HPDE6-E6E7 (cell line): ENCODE measurements around the gene CTNND2.

ENCODE experiments used
- DNase-seq: peaks from one replicate; pipeline ENCODE4 v3.0.0; 2011; ENCODE audit warnings: missing footprints; ENCODE audit errors: extremely low spot score

Gene CTNND2

DNA sequence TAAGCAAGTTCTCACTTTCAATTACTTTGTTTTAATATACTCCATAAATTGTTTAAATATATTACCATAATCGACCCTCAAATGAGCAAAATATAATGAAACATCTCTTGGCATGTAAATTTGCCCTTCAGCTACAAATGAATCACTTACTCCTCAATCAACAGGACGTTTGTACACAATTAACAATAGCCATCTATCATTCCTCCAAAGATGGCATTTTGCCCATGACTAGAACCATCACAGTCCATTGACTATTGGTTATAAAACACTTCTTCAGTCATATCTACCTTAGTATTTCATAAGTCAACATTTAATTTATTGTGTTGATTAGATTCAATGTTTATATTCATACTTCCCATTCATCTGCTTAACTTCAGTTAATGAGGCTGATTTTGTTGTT is 127.2 kb downstream of the CTNND2 start:
- DNase-seq, result no peak

- no peak for DNase-seq
Measured at GRCh38 chr5:11770310-11770709, 133.9 kb downstream of the CTNND2 start.

GRCh38 chr5:11760934-11761603 is 143.2 kb downstream of the CTNND2 start:
- DNase-seq, result no peak

DNA sequence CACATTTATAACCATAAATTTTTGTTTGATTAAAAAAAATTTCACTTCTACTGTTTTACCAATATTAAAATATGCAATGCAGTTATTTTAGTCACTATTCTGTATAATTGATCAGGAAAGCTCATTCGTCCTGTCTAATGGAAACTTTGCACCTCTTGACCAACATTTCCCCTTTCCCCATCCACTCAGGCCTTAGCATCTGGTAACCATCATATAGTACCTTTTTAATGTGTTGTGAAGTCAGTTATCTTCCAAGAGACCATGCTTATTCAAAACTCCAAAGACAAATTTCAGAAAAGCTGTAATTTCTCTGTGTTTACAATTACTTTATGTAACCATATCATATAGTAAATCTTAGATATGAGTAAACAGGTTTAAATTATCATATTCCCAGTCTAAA is 145.9 kb downstream of the CTNND2 start:
- DNase-seq, result no peak

GRCh38 chr5:11757661-11758060 is 146.6 kb downstream of the CTNND2 start:
- DNase-seq, result no peak

DNA sequence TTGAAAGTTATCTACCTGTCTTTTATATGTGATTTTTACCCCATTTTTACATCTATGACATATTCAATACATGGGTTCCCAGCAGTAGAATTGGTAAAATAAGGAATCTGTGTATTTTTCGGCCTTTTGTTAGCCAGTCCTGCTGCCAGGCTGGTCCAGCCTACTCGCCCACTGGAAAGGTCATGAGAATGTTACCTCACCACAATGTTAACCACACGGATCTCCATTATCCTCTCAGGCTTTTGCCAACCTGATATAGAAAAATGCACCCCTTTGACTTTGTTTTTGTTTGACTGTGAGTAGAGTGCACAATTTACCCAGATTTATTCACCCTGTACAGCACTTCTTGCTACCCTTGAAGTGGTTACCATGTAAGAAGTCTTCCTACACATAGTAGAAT is 167.2 kb downstream of the CTNND2 start:
- no peak for DNase-seq

DNA sequence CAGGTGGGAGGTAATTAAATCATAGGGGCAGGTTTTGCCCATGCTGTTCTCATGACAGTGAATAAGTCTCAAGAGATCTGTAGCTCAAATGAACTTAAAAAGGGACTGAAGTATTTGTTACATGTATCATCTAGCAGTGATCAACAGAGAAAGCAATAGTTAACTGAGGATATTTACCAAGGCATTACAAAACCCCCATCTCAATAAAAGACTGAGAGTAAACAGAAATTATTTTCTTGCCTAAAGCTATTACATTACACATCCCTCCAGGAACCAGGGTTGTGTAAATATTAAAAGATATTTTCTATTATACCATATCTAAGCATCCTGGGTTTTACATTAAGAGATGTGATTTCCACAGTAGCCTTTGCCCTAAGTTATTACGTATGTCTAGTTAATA is 169.9 kb downstream of the CTNND2 start:
- no peak for DNase-seq

GRCh38 chr5:11733840-11734192 is 170.4 kb downstream of the CTNND2 start:
- DNase-seq, result no peak

GRCh38 chr5:11733185-11733839 is 170.9 kb downstream of the CTNND2 start:
- DNase-seq, result no peak

- DNase-seq, result peak; percentile 2
Measured at GRCh38 chr5:11724940-11725339, 179.3 kb downstream of the CTNND2 start.

- DNase-seq, result peak; percentile 11
Measured at GRCh38 chr5:11719888-11720481, 184.3 kb downstream of the CTNND2 start.

GRCh38 chr5:11715461-11716196 is 188.6 kb downstream of the CTNND2 start:
- no peak for DNase-seq

- DNase-seq, result no peak
Measured at GRCh38 chr5:11711932-11712331, 192.3 kb downstream of the CTNND2 start.

DNA sequence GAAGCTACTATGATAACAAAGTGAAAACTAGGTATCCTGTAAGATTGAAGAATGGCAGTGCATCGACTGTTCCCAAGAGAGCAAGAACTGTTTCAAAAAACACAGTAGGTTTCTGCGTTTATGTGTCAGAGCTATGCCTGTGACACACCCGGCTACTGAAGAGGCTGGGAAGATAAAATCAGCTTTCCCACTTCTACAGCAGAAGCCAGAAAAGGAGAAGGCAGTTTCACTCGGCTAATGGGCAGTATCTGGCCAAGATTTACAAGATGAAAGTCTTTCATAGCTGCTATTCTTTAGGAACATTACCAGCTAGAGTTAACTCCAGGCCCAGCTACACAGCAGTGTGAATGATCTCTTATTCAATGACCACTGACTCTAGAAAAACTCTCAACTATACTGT is 195.2 kb downstream of the CTNND2 start:
- no peak for DNase-seq

DNA sequence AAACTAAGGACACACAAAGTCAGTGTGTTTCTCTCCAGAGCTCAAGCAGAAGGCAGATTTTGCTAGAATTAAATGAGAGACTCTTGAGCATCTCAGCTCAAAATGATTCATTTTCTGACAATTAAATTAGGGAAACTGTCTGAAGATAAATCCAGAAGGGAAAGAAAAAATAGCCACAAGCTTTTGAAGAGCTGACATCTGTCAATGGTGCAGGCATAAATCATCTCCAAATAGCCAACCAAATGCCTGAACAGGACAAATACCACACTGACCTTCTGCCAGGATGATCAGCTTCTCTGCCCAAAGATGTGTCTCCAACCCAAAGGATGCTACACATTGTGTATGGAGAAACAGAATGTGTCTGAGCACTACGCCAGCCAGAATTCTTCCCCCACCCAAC is 199.3 kb downstream of the CTNND2 start:
- DNase-seq, result no peak

DNA sequence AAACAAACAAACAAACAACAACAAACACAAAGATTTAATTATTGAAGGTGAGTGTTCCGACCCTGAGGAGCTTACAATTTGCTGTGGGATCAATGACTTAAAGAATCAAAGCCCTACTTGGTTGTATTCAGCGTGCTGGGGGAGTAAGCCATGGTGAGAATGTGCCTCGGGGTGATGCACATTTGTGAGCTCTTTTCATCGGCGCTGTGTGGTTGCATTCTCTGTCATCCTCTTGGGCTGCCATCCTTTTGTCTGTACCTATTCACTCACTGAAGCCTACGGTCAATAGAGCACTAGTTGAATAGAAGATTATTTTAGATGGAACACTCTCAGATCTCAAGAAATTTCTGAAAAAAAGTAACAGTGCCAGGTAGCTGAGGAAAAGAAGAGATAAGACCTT is 203.9 kb downstream of the CTNND2 start:
- DNase-seq, result no peak

DNA sequence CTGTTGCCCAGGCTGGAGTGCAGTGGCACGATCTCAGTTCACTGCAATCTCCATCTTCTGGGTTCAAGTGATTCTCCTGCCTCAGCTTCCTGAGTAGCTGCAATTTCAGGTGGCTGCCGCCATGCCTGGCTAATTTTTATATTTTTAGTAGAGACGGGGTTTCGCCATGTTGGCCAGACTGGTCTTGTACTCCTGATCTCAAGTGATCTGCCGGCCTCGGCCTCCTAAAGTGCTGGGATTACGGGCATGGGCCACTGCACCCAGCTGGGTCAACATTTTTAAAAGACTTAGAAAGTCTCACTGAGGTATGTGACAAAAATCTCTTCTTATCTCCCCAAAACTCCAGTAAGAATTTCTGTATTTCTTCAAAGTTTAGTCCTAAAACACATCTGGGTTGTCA is 211.6 kb downstream of the CTNND2 start:
- DNase-seq, result no peak

GRCh38 chr5:11687498-11687897 is 216.7 kb downstream of the CTNND2 start:
- no peak for DNase-seq

DNA sequence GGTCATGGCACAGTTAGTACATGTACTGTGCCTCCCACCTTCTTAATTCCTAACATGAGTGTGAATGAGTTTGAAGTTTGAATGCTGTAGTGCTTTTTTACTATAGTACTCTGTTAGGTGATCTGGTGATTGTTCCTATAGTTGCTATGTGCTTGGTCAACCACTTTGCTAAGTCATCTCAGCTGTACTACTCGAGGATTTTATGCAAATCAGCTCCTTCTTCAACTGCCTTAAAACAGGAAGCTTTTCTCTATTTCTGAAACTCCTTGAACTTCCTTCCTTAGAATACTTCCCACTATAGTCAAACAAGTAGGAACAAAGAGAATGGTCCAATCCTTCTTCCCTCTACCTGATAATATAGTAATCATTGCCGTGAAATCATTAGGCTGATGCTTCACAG is 219.6 kb downstream of the CTNND2 start:
- no peak for DNase-seq

DNA sequence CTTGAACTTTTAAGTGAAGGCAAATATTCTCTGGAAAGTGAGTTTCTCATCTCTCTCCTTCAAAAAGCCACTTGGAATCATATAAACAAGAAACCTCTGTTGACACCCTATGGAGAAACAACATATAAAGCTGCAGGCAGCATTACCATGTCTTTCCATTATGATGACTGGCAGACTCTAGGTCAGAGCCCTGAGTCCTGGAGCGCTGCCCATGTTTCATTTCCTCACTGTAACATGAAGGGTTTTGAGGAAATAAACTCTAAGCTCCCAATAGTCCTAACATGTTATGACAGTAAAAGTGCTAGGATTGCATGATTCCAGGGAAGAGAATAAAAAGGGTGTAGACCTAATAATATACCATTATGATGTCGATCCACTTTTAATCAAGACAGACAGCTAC is 220.6 kb downstream of the CTNND2 start:
- no peak for DNase-seq

- DNase-seq, result no peak
Measured at GRCh38 chr5:11681796-11682195, 222.4 kb downstream of the CTNND2 start.

DNA sequence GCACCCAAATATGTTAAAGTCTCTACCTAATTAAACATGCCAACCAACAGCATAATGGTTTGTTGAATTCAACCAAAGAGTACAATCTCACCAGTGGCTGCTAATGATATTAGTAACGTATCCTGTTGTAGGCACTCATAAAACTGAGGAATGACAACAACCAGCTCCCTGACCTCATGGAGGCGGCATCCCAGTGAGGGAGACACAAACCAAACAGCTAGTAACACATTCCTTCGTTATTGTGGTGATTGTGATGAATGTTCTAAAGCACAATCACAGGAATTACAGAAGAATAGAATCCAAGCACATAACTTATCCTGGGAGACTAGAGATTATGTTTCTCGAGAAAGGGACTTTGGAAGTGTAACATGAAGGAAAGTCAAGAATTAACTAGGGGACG is 224.6 kb downstream of the CTNND2 start:
- DNase-seq, result no peak

DNA sequence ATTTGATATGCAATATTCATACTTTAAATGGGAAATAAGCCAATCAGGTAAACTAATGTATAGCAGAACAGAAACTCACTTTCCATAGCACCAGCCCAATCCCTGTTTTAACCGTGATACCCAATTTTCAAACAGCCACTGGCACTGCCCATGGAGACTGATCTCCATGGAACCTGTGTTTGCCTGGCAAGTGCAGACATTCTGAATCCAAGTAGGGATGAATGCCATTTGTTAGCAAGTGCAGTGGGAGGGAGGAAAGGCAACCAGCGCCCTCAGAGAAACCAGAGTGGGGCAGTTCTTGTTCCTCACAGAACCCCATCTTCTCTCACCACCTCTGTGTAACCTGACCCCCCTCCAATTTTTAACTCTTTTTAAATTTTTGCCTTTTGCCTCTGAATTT is 229.1 kb downstream of the CTNND2 start:
- DNase-seq, result no peak
